HUES64 (cell line): ENCODE measurements around the gene SCN4B. TPM values are rescaled to one million over a fixed set of nuclear protein-coding genes. Genes with fewer than 3 reads are reported as not detected.
"Not testable (repeated sequence)": the region's sequence is repeated elsewhere in the genome, so short reads cannot be mapped to it uniquely, and the experiment has no call there.

ENCODE experiments used
- H3K27ac ChIP-seq: 2 replicates; pipeline ENCODE4 v1.7.0; 2013; ENCODE audit warnings: low read depth, low read length, inconsistent platforms
- H3K27me3 ChIP-seq: 2 replicates; pipeline ENCODE4 v1.6.1; 2013; ENCODE audit warnings: mild to moderate bottlenecking, low read length; ENCODE audit not compliant: insufficient read depth
- H3K36me3 ChIP-seq: 2 replicates; pipeline ENCODE4 v1.6.1; 2013; ENCODE audit warnings: mild to moderate bottlenecking, low read length; ENCODE audit not compliant: insufficient read depth
- H3K4me1 ChIP-seq: 2 replicates; pipeline ENCODE4 v1.6.1; 2013; ENCODE audit warnings: mild to moderate bottlenecking, low read length, moderate library complexity; ENCODE audit not compliant: insufficient read depth
- H3K4me3 ChIP-seq: 2 replicates; pipeline ENCODE4 v1.5.1; 2013; ENCODE audit warnings: mild to moderate bottlenecking, low read length, moderate library complexity
- H3K9ac ChIP-seq: 2 replicates; pipeline ENCODE4 v1.6.1; 2013; ENCODE audit warnings: mild to moderate bottlenecking, low read depth, low read length
- H3K9me3 ChIP-seq: 2 replicates; pipeline ENCODE4 v1.6.1; 2013; ENCODE audit warnings: low read depth, low read length; ENCODE audit not compliant: insufficient read depth
- WGBS: fragments of 150-250, 120-280 bp; methylation state at CpG from one replicate; pipeline ENCODE4 v1.1.7; 2013; ENCODE audit warnings: missing lambda C conversion rate; 5-methylcytosine and 5-hydroxymethylcytosine counted together
- polyA plus RNA-seq, 2 experiments: library from polyadenylated mRNA; stranded (reverse); fragments of 50-300 nt; gene quantifications; one replicate each; pipeline ENCODE4 v1.2.3, GENCODE V29; 2013

The SCN4B gene, protein sequence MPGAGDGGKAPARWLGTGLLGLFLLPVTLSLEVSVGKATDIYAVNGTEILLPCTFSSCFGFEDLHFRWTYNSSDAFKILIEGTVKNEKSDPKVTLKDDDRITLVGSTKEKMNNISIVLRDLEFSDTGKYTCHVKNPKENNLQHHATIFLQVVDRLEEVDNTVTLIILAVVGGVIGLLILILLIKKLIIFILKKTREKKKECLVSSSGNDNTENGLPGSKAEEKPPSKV
- 1.8 TPM for polyA plus RNA-seq (2013, experiment 1 of 2)
- polyA plus RNA-seq (2013, experiment 2 of 2): 2.0 TPM

DNA sequence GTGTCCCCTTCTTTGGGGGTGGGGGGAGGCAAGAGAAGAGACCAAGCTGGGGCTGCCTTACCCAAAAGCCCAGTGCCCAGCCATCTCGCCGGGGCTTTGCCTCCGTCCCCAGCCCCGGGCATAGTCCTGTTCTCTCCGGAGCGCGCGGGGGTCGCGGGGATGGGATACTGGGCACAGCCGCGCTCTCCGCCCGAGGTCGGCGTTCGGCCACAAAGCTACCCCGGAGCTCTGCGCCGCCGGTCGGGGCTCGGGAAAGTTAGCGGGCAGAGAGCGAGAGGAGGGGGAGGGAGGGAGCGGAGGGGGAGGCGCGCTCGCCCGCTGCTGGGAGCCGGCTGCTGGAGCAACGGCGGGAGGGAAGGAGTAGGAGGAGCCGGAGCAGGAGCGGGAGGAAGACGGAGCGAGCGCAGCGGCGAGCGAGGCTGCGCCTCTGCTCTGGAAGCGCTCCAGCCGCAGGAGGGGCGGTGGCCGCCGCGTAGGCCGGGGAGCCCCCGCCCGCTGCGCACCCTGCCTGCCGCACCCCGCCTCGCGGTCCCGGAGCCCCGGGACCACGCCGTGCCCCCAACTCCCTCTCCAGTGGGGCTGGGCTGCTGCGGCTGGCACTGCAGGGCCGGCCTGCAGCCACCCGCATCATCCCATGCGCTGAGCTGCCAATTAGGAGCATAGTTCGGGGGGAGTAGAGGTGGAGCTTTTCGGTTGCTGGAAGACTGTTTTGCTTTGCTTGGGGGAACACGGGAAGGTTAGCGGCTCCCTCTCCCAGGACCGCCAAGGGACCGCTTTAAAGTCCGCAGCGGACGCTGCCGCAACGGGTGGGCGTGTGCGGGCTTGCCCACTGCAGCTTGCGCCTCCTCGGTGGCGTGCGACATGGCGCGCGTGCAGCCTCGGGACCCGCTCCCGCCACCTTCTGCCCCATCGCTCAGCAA, at the start of gene SCN4B:
Gene SCN4B, minus strand, starts transcription at position 272 of the 920 bp plus-strand sequence. Its CDS starts 150 bp downstream, at position 122.
- no peaks in the 10 kb centered on the region for H3K9me3 ChIP-seq
- no peak within 1 kb of the TSS for H3K27ac ChIP-seq
- H3K9ac ChIP-seq: no peak within 1 kb of the TSS
- H3K36me3 ChIP-seq: no peaks in the 10 kb centered on the region
- peaks cover 37% of the 10 kb centered on the region for H3K4me1 ChIP-seq
- H3K27me3 ChIP-seq: peaks cover 99% of the 10 kb centered on the region
- under 1% methylated on average over 88 of the region's 88 CpGs for WGBS
- peak within 1 kb of the TSS; percentile 71 for H3K4me3 ChIP-seq

GRCh38 chr11:118201966-118202365, 49.3 kb upstream of the SCN4B start:
- Histone ChIP-seq H3K36me3 (no peaks in the 10 kb centered on the region), H3K4me3 (no peak overlapping the region)
- WGBS: 90% methylated on average over 2 of the region's 2 CpGs

DNA sequence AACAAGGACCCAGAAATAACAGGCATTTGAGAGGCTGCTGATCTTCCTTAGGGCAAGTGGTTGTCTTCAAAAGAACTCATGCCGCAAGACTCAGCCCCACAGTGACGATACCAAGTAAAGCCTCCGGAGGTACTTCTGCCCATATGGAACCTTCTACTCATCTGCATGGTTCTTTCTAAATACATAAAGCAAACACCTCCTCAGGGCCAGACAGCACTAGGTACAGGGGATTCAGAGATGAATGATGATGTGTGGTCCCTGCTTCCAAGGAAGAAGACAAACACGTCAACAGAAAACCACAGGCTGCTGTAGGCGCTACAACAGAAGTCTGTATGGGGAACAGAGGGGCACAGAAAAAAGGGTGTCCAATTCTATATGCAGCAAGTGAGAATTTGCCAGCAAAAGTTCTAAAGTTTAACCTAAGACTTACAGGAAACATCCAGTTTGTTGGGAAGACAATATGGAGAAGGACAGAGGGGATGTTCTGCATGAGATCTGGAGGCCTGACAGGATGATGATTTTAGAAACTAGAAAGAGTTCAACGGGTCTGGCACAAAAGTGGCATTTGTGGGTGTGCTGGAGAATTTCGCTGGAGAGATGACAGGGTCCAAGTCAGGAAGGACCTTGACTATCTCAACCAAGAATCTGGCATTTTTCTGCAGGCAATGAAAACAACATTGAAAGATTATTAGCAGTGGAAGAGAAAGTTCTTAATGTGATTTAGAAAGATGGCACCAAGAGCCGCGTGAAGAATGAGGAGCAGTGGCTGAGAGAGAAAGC, 48.5 kb upstream of the SCN4B start:
- no peak overlapping the region for H3K27ac ChIP-seq
- WGBS: 92% methylated on average over 9 of the region's 9 CpGs

More at GRCh38 chr11:118201966-118202365, 49.3 kb upstream of the SCN4B start:
- no peak overlapping the region for H3K9ac ChIP-seq
- peaks cover 5% of the 10 kb centered on the region; the same call in 1 of the 2 replicates for H3K27me3 ChIP-seq
- no peaks in the 10 kb centered on the region for H3K9me3 ChIP-seq
- H3K4me1 ChIP-seq: peaks cover 15% of the 10 kb centered on the region
- H3K27ac ChIP-seq: no peak overlapping the region

GRCh38 chr11:118200497-118200896, 47.9 kb upstream of the SCN4B start:
- Histone ChIP-seq H3K4me1 (peaks cover 19% of the 10 kb centered on the region), H3K9ac (no peak overlapping the region), H3K4me3 (no peak overlapping the region), H3K27me3 (peaks cover 5% of the 10 kb centered on the region; the same call in 1 of the 2 replicates), H3K36me3 (no peaks in the 10 kb centered on the region), H3K27ac (no peak overlapping the region), H3K9me3 (no peaks in the 10 kb centered on the region)
- WGBS: 90% methylated on average over 4 of the region's 5 CpGs

More for the DNA sequence above, 48.5 kb upstream of the SCN4B start:
- Histone ChIP-seq H3K4me1 (peaks cover 19% of the 10 kb centered on the region), H3K9ac (no peak overlapping the region), H3K27me3 (peaks cover 5% of the 10 kb centered on the region; the same call in 1 of the 2 replicates), H3K9me3 (no peaks in the 10 kb centered on the region), H3K4me3 (no peak overlapping the region), H3K36me3 (no peaks in the 10 kb centered on the region)

DNA sequence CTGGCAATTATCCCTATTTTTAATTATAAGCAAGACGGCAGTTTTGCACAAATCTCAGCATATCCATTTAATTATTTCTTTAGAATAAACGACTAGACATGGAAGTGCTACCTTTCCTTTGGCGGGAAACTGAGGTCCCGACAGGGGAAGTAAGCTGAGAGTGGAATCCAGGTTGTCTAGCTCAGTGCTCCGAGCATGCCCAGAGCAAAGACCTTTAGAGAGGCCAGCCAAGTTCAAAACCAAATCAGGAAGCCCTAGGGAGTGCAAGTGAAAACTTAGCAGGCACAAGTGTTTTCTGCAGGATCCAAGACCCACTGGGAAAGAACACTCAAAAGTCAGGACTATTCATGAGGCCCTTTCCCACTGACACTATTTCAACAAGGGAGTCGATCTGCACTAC, 46.5 kb upstream of the SCN4B start:
- Histone ChIP-seq H3K36me3 (no peaks in the 10 kb centered on the region), H3K4me3 (no peak overlapping the region), H3K27me3 (peaks cover 5% of the 10 kb centered on the region; the same call in 1 of the 2 replicates), H3K27ac (no peak overlapping the region), H3K9me3 (no peaks in the 10 kb centered on the region), H3K4me1 (peaks cover 26% of the 10 kb centered on the region), H3K9ac (no peak overlapping the region)
- 91% methylated on average over 6 of the region's 6 CpGs for WGBS

GRCh38 chr11:118198370-118198769, 45.7 kb upstream of the SCN4B start:
- peaks cover 26% of the 10 kb centered on the region for H3K4me1 ChIP-seq
- H3K27me3 ChIP-seq: peaks cover 5% of the 10 kb centered on the region; the same call in 1 of the 2 replicates
- no peak overlapping the region for H3K27ac ChIP-seq
- no peaks in the 10 kb centered on the region for H3K9me3 ChIP-seq
- no peak overlapping the region for H3K9ac ChIP-seq
- 4% methylated on average over 8 of the region's 9 CpGs for WGBS
- H3K4me3 ChIP-seq: no peak overlapping the region
- H3K36me3 ChIP-seq: no peaks in the 10 kb centered on the region

DNA sequence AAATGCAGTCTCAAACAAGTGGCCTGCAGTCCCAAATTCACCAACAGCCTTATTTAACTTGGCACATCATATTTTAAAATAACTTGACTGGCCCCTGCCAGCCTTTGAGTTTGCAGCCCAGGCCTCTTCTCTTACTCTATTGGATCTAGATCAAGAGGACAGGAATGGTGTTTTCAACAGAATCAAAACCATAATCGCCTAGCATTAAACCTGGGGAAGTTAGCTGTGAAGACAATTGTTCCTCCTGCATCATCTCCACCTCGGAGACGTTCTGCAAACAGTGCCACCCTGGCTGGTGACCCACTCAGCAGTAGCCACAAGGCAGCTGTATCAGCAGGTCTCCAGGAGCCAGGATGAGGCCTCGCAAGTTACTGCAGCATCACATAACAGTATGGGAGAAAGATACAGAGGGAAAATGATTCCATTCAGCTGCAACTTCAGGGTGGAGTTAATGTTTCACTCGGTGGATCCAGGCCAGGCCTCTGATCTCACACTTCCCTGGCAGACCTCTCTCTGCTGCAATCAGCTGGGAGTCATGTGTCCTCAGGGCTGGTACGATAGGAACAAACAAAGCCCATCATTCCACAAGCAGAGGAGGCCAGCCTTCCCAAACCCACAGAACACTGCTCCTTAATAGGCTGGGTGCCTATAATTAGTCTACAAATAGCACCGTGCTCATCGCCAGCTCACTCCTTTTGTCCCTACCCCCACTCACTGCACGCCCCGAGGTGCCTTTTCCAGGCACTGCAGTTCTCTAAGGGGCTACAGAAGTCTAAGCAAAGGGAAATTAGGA, 42.4 kb upstream of the SCN4B start:
- Histone ChIP-seq H3K9me3 (no peaks in the 10 kb centered on the region), H3K27me3 (no peaks in the 10 kb centered on the region), H3K36me3 (no peaks in the 10 kb centered on the region), H3K4me3 (no peak overlapping the region), H3K4me1 (peaks cover 26% of the 10 kb centered on the region), H3K27ac (no peak overlapping the region), H3K9ac (no peak overlapping the region)
- WGBS: 73% methylated on average over 10 of the region's 10 CpGs

DNA sequence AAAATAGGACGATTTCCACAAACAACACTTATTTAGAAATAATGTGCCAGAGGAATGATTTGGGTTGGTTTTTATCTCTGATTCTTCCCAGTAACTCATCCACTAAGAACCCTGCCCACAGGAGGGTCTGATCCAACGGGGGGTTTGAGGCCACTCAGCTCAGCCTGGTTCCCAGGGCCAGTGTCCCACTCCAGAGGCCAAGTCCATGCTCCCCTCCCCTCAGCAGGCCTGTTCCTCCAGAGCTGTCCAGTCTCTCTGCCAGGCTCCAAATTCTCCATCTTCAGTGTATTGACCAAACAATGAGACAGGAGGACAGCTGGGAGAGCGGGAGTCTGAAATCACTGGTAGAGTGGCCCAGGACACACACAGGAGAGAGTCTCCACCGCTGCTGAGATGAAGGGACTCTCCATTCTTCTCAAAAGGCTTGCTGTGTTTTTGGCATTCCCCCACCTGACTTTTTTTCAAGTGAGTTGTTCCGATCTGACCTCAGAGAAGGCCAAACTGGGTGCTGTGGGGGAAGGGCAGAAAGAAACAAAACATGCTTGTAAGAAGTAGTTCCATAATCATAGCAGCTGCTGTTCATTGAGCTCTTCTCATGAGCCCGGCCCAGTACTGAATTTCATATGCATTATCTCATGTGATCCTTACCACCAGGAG, 41.4 kb upstream of the SCN4B start:
- no peaks in the 10 kb centered on the region for H3K36me3 ChIP-seq
- H3K9ac ChIP-seq: no peak overlapping the region
- peaks cover 26% of the 10 kb centered on the region for H3K4me1 ChIP-seq
- no peaks in the 10 kb centered on the region for H3K9me3 ChIP-seq
- no peak overlapping the region for H3K27ac ChIP-seq
- no peak overlapping the region for H3K4me3 ChIP-seq
- whole genome bisulfite sequencing: 85% methylated on average over 5 of the region's 6 CpGs
- H3K27me3 ChIP-seq: no peaks in the 10 kb centered on the region

GRCh38 chr11:118192817-118193216, 40.2 kb upstream of the SCN4B start:
- not testable (repeated sequence) for H3K4me3 ChIP-seq, H3K9me3 ChIP-seq, H3K27ac ChIP-seq, H3K9ac ChIP-seq, H3K27me3 ChIP-seq, H3K36me3 ChIP-seq
- peaks cover 17% of the 10 kb centered on the region for H3K4me1 ChIP-seq
- WGBS: 98% methylated on average over 5 of the region's 5 CpGs

DNA sequence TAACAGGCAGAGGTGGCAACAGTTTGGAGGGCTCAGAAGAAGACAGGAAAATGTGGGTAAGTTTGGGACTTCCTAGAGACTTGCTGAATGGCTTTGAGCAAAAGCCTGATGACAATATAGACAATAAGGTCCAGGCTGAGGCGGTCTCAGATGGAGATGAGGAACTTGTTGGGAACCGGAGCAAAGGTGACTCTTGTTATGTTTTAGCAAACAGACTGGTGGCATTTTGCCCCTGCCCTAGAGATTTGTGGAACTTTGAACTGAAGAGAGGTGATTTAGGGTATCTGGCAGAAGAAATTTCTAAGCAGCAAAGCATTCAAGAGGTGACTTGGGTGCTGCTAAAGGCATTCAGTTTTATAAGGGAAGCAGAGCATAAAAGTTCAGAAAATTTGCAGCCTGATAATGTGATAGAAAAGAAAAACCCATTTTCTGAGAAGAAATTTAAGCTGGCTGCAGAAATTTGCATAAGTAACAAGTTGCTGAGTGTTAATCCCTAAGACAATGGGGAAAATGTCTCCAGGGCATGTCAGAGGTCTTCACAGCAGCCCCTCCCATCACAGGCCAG, 38.4 kb upstream of the SCN4B start:
- not testable (repeated sequence) for H3K9ac ChIP-seq, H3K4me3 ChIP-seq, H3K36me3 ChIP-seq, H3K4me1 ChIP-seq, H3K9me3 ChIP-seq, H3K27ac ChIP-seq, H3K27me3 ChIP-seq
- 91% methylated on average over 2 of the region's 2 CpGs for WGBS
